ENCODE data around the gene GAGE13.
"Not testable (repeated sequence)": the region's sequence is repeated elsewhere in the genome, so short reads cannot be mapped to it uniquely, and the experiment has no call there.

The GAGE13 gene, protein sequence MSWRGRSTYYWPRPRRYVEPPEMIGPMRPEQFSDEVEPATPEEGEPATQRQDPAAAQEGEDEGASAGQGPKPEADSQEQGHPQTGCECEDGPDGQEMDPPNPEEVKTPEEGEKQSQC

DNA sequence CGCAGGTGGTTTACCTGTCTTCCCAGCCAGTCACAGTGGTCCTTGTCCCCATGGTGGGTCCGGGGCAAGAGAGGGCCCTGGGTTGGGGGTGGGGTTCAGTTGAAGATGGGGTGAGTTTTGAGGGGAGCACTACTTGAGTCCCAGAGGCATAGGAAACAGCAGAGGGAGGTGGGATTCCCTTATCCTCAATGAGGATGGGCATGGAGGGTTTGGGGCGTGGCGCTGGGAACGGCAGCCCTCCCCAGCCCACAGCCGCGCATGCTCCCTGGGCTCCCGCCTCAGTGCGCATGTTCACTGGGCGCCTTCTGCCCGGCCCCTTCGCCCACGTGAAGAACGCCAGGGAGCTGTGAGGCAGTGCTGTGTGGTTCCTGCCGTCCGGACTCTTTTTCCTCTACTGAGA lies at the start of gene GAGE13:
TSS of gene GAGE13 (plus strand) at position 301 of the 400 bp plus-strand sequence. CDS start 1,156 bp downstream, outside the sequence.
- DNase-seq (ENCODE audit: low read depth, low spot score): not testable (repeated sequence)

DNA sequence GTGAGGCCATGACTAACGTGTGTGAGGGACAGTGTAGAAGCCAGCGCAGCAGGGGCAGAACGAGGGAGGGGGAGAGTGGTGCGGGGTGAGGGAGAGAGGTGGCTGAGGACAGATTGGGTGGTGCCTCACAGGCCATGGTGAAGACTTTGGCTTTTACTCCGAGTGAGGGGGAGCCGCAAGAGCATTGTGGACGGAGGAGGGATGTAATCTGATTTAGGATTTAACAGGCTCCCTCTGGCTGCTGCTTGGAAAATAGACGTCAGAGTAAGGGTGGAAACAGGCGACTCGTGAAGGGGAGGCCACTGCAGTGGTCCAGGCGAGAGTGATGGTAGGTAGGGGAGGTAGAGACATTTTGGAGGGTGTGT lies 48.8 kb upstream of the GAGE13 start:
- DNase-seq (ENCODE audit: low read depth, low spot score): no peak

DNA sequence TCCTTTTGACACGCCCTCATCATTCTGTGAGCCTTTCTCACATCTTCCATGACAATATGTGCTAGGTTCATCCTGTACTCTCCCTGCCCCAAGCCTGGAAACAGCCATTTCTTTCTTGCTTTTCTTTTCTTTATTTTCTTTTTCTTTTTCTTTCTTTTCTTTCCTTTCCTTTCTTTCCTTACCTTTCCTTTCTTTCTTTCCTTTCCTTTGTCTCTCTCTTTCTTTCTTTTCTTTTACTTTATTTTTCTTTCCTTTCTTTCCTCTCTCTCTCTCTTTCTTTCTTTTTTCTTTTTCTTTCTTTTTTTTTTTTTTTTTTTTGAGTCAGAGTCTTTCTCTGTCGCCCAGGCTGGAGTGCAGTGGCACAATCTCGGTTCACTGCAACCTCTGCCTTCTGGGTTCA lies 47.2 kb upstream of the GAGE13 start:
- no peak for DNase-seq (ENCODE audit: low read depth, low spot score)

DNA sequence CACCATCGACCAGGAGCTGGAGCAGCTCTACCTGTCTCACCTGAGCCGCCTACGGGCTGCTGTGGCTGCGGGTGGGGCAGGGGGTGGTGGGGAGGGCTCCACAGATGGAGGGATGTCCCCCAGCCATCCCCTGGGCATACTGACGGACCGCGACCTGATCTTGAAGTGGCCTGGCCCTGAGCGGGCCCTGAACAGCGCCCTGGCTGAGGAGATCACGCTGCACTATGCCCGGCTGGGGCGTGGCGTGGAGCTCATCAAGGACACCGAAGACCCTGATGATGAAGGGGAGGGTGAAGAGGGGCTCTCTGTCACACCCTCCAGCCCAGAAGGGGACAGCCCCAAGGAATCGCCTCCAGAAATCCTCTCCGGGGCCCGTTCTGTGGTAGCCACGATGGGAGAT lies 45.2 kb upstream of the GAGE13 start:
- no peak for DNase-seq (ENCODE audit: low read depth, low spot score)

DNA sequence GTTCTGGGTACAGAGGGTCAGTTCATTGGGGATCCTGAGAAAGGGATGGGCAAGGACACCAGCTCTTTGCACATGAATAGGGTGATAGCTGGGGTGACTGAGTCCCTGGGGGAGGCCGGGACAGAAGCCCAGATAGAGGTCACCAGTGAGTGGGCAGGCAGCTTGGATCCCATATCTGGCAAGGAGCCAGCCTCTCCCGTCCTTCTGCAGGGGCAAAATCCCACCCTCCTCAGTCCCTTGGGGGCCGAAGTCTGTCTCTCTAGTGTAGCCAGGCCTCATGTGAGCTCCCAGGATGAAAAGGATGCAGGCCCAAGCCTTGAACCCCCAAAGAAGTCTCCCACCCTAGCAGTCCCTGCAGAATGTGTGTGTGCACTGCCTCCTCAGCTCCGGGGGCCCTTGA lies 44.8 kb upstream of the GAGE13 start:
- DNase-seq (ENCODE audit: low read depth, low spot score): no peak

DNA sequence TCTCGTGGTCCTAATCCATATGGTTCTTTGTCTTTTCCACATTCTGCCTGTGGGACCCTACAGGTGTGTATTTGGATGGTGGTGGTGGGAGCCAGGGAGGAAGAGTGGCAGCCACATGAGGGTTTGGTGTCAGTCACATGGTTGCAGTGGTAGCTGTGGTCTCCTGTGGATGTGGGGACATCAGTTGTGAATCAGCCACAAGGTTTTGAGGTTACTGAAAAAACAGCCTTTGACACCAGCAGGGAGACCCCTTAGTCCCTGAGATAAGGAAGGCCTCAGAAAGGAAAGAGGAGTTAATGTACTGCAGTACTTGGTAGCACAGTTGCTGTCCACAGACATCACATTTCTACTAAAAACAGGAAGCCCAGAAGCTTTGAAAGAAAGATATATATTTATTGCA lies 43.7 kb upstream of the GAGE13 start:
- no peak for DNase-seq (ENCODE audit: low read depth, low spot score)

DNA sequence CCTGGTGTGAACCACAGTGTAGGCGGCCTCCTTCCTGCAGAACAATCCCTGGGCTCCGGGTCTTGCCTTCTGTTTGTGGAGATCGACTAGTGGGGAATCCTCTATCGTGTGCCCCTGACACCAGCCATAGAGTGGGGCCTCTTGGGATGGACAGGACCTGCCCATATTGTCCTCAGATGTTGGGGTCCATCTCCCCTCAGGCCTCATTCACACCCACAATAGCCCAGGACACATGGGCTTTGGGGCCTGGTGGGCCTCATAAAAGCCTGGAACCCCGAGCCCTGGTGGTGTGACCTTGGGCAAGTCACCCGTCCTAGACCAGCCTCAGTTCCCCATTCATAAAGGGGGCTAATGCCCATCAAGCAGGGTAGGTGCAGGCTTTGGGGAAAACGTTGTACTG lies 41.2 kb upstream of the GAGE13 start:
- no peak for DNase-seq (ENCODE audit: low read depth, low spot score)

DNA sequence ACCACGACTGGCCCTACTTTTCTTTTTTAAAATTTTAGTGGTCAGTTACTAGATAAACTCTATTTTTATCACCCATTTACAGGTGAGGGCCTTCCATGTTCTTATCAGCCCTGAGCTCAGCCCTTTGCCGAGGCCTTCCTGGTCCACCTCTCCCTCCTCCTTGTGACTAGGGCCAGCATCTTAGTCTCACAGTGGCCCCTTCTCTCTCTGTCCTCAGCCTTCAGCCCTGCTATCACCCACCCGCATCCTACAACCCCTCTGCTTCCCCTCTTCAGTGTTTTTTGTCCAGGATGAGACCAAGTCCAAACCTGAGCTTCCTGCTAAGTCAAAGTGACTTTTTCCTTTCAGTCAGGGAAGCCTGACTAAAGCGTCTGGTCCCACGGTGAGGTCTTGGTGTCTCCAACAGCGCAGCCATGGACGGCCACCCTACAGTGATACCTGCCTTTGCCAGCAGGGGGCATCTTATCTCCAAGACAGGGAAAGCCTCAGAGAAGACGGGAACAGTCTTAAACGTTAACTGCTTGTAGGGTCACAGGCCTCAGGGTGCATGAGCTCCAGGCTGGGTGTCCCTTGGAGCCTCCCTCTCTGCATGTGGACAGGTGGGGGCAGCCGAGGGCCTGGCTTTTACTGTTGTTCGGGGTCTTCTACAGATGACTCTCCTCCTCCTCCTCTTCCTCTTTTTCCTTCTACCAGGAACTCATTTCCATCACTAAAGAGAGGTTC lies 39.6 kb upstream of the GAGE13 start:
- no peak for DNase-seq (ENCODE audit: low read depth, low spot score)

DNA sequence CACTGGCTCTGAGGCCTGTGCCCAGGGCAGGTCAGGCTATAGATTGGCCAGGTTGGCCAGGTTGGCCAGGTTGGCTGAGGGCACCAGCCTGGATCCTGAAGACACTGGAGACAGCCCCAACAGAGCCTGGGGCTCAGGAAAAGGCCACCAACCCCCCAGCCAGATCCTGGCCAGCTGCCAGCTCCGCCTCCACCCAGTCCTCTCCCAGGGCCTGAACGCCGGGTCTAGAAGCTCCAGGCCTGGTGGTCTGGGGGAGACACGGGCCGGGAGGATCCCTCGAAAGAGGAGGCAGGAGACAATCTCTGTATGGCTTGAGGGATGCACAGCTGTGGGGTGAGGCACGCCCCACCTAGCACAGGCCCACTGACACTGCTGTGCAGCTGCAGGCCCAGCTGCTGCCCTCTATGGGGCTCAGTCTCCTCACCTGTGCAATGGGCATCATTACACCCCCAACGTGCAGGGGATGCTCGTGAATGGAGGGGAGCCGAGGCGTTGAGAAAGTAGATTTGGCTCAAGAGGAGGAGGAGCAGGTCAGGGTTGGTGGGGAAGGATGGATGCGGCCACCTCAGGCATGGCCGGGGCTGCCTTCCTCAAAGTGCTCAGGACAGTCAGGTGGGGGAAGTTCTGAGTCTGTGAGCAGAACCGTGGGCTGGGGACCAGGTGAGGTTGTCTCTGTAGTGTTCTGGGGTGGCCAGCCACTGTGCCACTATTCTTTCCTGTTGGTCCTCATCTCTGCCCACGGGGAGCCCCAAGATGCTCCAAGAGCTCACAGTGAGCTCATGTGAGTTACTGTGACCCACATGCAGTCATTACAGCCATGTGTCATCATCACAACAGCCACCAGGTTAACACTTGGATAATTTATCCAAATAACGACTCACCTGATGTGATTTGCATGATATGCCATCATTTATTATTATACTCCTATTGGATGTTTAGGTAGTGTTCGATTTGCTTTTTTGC lies 38.7 kb upstream of the GAGE13 start:
- DNase-seq (ENCODE audit: low read depth, low spot score): no peak

DNA sequence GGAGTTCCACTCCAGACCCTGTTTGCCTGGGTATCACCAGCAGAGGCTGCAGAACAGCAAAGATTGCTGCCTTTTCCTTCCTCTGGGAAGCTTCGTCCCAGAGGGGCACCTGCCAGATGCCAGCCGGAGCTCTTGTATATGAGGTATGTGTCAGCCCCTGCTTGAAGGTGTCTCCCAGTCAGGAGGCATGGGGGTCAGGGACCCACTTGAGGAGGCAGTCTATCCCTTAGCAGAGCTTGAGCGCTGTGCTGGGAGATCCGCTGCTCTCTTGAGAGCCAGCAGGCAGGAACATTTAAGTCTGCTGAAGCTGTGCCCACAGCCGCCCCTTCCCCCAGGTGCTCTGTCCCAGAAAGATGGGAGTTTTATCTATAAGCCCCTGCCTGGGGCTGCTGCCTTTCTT lies 32.1 kb upstream of the GAGE13 start:
- not testable (repeated sequence) for DNase-seq (ENCODE audit: low read depth, low spot score)

DNA sequence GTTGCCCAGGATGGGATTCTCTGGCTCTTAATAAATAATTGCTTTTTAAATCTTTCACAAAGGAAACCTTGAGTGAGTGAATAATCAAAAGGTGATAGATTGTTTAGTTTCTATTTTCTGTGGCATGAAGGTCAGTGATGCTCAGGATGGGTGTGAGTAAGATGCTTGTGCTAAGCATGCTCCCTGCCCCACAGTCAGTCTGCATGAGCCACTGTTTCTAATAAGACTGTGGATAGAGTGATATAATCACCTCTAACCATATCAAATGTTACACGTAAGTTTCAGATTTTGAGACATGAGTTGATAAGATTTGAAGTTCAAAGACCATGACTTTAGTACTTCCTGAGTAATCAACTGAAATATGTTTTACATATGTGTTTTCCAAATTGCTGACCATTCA lies 30.7 kb upstream of the GAGE13 start:
- DNase-seq (ENCODE audit: low read depth, low spot score): no peak

DNA sequence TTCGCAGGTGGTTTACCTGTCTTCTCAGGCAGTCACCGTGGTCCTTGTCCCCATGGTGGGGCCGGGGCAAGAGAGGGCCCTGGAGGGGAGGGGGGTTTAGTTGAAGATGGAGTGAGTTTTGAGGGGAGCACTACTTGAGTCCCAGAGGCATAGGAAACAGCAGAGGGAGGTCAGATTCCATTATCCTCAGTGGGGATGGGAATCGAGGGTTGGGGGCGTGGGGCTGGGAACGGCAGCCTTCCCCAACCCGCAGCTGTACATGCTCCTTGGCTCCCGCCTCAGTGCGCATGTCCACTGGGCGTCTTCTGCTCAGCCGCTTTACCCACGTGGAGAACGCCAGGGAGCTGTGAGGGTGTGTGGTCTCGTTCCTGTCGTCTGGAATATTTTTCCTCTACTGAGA lies 28.0 kb upstream of the GAGE13 start, which contains the start of gene GAGE10:
TSS of gene GAGE10 (plus strand) at position 301 of the 400 bp plus-strand sequence. CDS start 1,214 bp downstream, outside the sequence.
- no peak for DNase-seq (ENCODE audit: low read depth, low spot score)

DNA sequence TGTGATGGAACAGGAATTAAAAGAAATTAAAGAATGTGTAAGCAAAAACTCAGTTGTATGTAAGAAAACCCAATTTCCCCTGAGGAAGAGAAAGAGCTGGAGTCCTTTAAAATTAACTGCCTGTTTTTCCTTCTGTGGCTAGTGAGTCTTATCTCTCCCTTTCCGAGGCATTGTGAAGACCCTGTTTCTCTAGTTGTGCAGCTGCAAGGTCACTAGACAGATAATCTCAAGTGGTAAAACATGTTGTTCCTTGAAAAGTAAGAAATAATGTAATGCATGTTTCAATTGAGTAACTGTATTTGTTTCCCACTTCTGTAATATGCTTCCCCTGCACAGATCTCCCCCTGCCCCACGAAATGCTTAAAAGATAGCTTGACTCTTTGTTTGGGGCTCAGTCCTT lies 23.6 kb upstream of the GAGE13 start:
- DNase-seq (ENCODE audit: low read depth, low spot score): not testable (repeated sequence)

DNA sequence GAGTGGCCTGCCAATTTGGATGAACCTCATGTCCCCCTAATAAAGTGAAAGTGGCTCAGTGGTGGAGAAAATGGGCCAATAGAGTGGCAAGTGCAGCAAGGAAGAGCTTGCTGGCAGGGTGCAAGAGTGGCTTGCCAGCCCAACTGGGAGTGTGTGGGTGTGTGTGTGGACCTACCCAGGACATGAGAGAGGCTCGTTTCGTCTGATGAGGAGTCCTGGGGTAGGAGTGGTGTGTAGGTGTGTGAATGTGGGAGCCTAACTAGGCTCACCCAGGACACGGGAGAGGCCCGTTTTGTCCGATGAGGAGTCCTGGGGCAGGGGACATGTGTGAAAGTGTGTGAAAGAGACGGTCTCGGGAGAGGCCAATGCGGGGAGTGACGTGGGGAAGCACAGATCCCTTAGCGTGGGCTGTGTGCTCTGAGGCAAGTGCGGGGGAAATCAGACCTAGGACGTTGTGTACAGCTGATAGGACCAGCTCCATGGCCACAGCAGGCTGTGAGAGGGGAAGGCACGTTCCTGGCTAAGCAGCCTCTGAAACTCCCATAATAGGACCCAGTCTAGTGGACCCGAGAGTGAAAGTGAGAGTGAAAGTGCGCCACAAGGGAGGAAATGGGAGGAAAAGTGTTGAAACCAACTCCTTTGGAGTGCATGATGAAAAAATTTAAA lies 22.6 kb upstream of the GAGE13 start:
- DNase-seq (ENCODE audit: low read depth, low spot score): no peak

DNA sequence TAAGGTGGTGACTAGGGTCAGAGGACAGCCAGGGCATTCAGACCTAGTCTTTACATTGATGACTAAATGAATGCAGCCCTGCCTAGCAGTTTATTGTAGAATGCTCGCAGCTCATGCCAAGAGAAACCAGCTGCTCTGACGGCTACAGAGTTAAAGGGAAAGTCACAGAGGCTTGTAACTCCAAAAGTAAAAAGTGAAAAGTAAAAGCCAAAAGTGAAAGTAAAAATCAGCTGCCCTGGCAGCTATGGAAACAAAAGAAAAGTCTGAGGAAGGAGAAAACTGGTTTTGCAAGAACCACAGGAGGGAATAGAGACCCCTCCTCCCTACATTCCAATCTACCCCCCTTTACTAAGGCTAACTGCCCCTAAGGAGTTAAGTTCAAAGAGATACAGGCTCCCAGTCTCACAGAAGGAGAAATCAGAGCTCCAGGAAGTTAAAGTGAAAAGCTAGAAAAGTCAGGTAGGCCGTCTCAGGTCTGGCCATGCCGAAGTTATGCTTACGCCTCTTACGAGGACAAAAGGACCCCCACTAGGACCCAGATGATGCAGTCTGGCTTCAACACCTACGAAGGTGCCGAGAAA lies 21.9 kb upstream of the GAGE13 start:
- DNase-seq (ENCODE audit: low read depth, low spot score): no peak

DNA sequence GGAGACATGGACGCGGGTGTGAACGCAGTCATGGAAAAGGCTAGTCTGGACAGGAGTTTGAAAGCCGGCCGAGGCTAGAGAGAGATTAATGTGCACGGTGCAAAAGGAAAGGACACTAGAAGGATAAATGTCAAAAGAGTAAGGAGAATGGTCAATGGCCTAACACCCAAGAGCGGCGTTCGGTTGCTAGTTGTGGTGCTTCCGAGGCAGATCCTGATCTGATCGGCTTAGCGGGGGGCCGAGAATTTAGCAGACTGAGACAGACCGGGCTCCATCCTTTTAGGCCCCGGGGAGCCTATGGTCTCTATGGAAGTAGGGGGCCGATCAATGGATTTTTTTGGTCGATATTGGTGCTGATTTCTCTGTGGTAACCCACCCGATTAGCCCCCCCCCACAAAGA lies 21.0 kb upstream of the GAGE13 start:
- DNase-seq (ENCODE audit: low read depth, low spot score): no peak

DNA sequence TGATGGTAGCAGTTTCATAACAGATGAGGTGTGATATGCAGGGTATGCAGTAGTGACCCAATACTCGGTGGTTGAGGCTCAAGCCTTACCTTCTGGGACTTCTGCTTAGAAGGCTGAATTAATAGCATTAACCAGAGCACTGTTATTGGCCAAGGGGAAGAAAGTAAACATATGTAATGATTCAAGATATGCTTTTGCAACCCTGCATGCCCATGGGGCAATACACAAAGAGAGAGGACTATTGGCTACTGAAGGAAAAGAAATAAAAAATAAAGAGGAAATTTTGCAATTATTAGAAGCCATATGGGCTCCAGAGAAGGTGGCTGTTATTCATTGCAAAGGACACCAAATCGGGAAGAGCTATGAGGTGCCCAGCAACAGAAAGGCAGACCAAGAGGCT lies 19.2 kb upstream of the GAGE13 start:
- no peak for DNase-seq (ENCODE audit: low read depth, low spot score)

DNA sequence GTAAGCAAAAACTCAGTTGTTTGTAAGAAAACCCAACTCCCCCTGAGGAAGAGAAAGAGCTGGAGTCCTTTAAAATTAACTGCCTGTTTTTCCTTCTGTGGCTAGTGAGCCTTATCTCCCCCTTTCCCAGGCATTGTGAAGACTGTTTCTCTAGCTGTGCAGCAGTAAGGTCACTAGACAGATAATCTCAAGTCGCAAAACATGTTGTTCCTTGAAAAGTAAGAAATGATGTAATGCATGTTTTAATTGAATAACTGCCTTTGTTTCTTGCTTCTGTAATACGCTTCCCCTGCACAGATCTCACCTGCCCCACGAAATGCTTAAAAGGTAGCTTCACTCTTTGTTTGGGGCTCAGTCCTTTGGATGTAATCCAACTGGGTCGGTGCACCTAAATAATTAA lies 15.3 kb upstream of the GAGE13 start:
- DNase-seq (ENCODE audit: low read depth, low spot score): no peak

DNA sequence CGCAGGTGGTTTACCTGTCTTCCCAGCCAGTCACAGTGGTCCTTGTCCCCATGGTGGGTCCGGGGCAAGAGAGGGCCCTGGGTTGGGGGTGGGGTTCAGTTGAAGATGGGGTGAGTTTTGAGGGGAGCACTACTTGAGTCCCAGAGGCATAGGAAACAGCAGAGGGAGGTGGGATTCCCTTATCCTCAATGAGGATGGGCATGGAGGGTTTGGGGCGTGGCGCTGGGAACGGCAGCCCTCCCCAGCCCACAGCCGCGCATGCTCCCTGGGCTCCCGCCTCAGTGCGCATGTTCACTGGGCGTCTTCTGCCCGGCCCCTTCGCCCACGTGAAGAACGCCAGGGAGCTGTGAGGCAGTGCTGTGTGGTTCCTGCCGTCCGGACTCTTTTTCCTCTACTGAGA lies 9.6 kb upstream of the GAGE13 start, which contains the start of gene GAGE12J:
TSS of gene GAGE12J (plus strand) at position 301 of the 400 bp plus-strand sequence. CDS start 1,157 bp downstream, outside the sequence.
- DNase-seq (ENCODE audit: low read depth, low spot score): not testable (repeated sequence)

DNA sequence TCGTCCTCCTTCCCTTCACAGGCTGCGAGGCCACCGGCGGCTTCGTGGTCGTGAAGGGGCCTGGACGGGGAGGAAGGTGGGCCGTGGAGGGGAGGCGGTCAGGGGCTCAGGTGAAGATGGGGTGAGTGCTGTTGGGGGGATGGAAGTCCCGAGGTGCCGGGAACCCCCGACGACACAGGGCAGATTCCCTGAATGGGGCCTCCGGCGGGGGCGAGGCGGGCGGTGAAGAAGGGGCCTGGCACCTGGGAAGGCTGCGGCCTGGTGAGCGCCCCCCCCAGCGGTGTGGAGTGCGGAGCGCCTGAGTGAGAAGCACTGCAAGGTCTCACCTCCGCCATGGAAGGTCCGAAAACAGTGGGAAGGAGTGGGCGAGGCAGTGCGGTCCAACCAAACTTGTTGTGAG lies 9.1 kb upstream of the GAGE13 start:
- not testable (repeated sequence) for DNase-seq (ENCODE audit: low read depth, low spot score)

DNA sequence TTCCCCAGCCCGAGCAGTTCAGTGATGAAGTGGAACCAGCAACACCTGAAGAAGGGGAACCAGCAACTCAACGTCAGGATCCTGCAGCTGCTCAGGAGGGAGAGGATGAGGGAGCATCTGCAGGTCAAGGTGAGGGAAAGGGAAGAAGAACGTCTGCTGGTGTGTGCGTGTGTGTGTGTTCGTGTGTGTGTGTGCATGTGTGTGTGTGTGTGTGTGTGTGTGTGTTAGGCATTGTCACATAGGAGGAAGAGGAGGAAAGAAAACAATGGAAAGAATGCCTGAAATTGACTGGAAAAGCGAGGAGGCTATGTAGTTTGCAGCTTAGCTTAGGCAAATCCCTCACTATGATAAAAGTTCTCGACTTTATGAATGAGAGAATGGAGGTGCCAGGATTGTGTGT lies 7.6 kb upstream of the GAGE13 start:
- not testable (repeated sequence) for DNase-seq (ENCODE audit: low read depth, low spot score)

All from smooth muscle cell of the brain vasculature (primary cell).